Activated CD4-positive, CD25-positive, alpha-beta regulatory T cell treated with anti-CD3 and anti-CD28 coated beads, Interleukin-2, amount 50 U/mL, for 24 hours (primary cell): ENCODE results near the gene AHI1.
"Not testable (repeated sequence)": the region's sequence is repeated elsewhere in the genome, so short reads cannot be mapped to it uniquely, and the experiment has no call there.

Experiments used
- ATAC-seq, 2 donors: fragments of 150-1000 bp; cut with Tn5 transposase; one replicate each; pipeline ENCODE4 v1.10.0; 2021; ENCODE audit warnings: mild to moderate bottlenecking in 1 of 2, moderate library complexity in 1 of 2

The AHI1 gene

GRCh38 chr6:135385299-135385698, 112.2 kb downstream of the AHI1 start:
- no peak for ATAC-seq

GRCh38 chr6:135383766-135384165, 113.8 kb downstream of the AHI1 start:
- no peak for ATAC-seq

- no peak for ATAC-seq
Measured at GRCh38 chr6:135383301-135383700, 114.2 kb downstream of the AHI1 start.

- ATAC-seq: peak; percentile 64 to 67
Measured at GRCh38 chr6:135382182-135382628, 115.3 kb downstream of the AHI1 start.

- no peak for ATAC-seq
Measured at GRCh38 chr6:135380793-135381192, 116.7 kb downstream of the AHI1 start.

- ATAC-seq: no peak
Measured at GRCh38 chr6:135379647-135380046, 117.9 kb downstream of the AHI1 start.

GRCh38 chr6:135372758-135373157, 124.8 kb downstream of the AHI1 start:
- ATAC-seq: peak; percentile 38 to 66

GRCh38 chr6:135363622-135364021, 133.9 kb downstream of the AHI1 start:
- ATAC-seq: not testable (repeated sequence)

- no peak for ATAC-seq
Measured at GRCh38 chr6:135362124-135362523, 135.4 kb downstream of the AHI1 start.

GRCh38 chr6:135360222-135360621, 137.3 kb downstream of the AHI1 start:
- ATAC-seq: no peak

GRCh38 chr6:135358985-135359384, 138.6 kb downstream of the AHI1 start:
- peak; percentile 84 to 91 for ATAC-seq

GRCh38 chr6:135358251-135358821, 139.2 kb downstream of the AHI1 start:
- no peak for ATAC-seq

GRCh38 chr6:135354407-135354806, 143.1 kb downstream of the AHI1 start:
- ATAC-seq: no peak

GRCh38 chr6:135353113-135353512, 144.4 kb downstream of the AHI1 start:
- ATAC-seq: no peak

GRCh38 chr6:135351635-135352034, 145.9 kb downstream of the AHI1 start:
- ATAC-seq: no peak

GRCh38 chr6:135347887-135348286, 149.7 kb downstream of the AHI1 start:
- ATAC-seq: no peak

GRCh38 chr6:135346747-135347146, 150.8 kb downstream of the AHI1 start:
- no peak for ATAC-seq

GRCh38 chr6:135344526-135344925, 153.0 kb downstream of the AHI1 start:
- ATAC-seq: no peak

- not testable (repeated sequence) for ATAC-seq
Measured at GRCh38 chr6:135339920-135340319, 157.6 kb downstream of the AHI1 start.

- ATAC-seq: no peak
Measured at GRCh38 chr6:135334169-135334568, 163.4 kb downstream of the AHI1 start.

- no peak for ATAC-seq
Measured at GRCh38 chr6:135331002-135331401, 166.5 kb downstream of the AHI1 start.

- ATAC-seq: no peak
Measured at GRCh38 chr6:135329851-135330803, 167.4 kb downstream of the AHI1 start.

- no peak for ATAC-seq
Measured at GRCh38 chr6:135328136-135328535, 169.4 kb downstream of the AHI1 start.
